Iris pigment epithelial cell (primary cell): Measurements from ENCODE around the gene UBE2F.
"Not testable (repeated sequence)": the region's sequence is repeated elsewhere in the genome, so short reads cannot be mapped to it uniquely, and the experiment has no call there.

Experiments
- DNase-seq: peaks from one replicate; pipeline ENCODE4 v3.0.0-alpha.2; 2011; ENCODE audit warnings: low read depth

Gene UBE2F

DNA sequence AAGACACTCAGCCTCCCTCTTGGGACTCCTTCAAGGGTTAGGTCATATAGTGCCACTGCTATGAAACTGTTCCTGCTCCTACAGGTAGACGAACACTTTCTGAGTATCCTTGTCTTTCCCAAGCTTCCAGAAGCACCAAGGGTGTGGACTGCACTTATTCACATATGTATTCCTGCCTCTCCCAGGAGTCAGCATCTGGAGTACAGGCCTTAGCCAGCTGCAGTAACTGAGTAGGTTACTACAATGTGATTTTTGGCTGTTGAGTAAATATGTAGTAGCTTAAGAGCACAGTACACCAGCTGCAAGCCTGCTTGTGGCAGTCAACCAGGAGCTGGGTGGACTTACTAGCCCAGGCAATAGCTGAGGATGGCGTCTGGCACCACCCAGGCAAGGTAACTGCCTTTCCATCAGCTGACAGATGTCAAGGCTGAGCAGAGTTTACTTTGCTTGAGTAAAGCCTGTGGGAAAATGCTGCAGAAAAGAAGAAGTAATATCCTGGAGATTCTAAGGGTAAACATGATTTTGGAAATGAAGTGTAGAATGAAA, 80.0 kb downstream of the UBE2F start:
- no peak for DNase-seq

DNA sequence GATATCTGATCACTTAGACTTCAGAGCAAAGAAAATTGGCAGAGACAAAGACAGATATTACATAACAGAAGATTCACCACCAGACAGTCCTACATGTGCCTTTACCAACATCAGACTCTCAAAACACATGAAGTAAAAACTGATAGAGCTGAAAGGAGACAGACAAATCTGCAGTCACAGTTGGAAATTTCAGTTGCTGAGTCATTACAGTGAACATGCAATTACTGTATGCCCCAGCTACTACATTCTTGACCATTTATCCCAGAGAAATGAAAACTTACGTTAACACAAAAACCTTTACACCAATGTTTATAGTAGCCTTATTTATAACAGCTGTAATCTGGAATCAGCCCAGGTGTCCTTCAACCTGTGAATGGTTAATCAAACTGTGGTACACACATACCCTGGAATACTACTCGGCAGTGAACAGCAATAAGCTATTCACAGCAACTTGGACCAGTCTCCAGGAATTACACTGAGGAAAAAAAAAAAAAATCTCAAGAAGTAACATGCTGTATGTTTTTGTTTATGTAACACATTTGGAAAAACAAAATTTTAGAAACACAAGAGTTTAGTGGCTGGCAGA, 86.5 kb downstream of the UBE2F start:
- DNase-seq, result peak; percentile 50

DNA sequence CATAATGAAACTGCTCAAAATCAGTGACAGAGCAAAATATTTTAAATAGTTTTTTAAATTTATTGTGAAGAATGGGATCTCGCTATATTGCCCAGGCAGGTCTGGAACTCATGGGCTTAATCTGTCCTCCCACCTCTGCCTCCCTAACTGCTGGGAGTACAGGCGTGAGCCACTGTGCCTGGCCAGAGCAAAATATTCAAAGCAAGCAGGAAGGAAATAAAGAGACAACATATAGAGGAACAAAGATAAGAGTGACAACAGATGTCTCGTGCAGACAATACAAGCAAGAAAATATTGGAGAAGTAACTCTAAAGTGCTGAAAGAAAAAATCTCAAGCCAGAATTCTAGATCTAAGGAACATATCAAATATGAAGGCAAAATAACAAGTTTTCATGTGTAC, 89.0 kb downstream of the UBE2F start:
- DNase-seq, result no peak

DNA sequence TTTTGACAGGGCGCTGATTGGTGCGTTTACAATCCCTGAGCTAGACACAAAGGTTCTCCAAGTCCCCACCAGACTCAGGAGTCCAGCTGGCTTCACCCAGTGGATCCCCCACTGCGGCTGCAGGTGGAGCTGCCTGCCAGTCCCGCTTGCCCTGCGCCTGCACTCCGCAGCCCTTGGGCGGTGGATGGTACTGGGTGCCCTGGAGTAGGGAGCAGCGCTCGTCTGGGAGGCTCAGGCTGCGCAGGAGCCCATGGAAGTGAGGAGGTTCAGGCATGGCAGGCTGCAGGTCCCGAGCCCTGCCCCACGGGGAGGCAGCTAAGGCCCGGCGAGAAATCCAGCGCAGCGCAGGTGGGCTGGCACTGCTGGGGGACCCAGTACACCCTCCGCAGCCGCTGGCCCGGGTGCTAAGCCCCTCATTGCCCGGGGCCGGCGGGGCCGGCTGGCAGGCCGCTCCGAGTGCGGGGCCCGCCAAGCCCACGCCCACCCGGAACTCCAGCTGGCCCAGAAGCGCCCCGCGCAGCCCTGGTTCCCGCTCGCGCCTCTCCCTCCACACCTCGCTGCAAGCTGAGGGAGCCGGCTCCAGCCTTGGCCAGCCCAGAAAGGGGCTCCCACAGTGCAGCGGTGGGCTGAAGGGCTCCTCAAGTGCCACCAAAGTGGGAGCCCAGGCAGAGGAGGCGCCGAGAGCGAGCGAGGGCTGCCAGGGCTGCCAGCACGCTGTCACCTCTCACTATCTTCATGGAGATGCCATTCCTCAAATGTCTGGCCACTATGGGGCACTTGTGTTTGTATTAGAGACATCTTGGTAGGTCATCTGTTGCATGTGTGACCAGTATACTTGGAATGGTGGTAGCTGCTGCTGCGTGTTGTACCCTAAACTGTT, 91.1 kb downstream of the UBE2F start:
- not testable (repeated sequence) for DNase-seq

DNA sequence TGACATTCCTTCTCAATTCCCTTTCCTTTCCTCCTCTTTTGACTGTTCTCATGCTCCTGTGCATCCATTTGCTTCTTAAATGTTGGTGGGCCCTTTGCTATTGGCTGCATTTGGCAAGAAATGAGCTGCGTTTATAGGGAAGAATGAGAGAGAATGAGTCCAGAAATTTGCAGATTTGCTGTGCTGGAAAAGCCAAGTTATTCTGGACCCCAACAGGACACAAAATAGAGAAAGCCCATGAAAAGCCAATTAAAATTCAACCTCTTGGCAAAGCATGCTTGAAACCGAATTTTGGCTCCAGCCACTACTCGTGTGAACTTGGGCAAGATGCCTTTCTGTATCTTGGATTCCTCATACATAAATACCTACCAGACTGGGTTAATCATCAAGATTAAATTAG, 92.7 kb downstream of the UBE2F start:
- DNase-seq, result no peak

DNA sequence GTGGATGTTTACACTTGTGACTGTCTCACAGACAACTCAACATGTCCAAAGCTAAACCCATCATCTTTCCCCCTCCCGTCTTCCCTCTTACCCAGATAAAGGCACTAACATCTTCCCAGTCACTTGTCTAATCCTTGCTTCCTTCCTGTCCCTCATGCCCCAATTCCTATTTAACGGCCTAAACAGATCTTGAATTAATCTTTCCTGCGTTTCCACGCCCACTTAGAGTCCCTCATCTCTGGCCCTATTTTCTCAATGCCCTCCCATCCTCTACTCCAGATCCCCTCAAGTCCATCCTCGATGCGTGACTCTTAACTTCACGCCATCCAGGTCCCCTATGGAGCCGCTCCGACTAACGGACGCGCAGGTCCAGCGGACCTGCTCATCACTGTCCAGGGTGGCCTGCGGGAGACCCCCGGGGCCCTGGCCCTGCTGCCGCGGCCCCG, 93.3 kb downstream of the UBE2F start:
- peak; percentile 23 for DNase-seq

DNA sequence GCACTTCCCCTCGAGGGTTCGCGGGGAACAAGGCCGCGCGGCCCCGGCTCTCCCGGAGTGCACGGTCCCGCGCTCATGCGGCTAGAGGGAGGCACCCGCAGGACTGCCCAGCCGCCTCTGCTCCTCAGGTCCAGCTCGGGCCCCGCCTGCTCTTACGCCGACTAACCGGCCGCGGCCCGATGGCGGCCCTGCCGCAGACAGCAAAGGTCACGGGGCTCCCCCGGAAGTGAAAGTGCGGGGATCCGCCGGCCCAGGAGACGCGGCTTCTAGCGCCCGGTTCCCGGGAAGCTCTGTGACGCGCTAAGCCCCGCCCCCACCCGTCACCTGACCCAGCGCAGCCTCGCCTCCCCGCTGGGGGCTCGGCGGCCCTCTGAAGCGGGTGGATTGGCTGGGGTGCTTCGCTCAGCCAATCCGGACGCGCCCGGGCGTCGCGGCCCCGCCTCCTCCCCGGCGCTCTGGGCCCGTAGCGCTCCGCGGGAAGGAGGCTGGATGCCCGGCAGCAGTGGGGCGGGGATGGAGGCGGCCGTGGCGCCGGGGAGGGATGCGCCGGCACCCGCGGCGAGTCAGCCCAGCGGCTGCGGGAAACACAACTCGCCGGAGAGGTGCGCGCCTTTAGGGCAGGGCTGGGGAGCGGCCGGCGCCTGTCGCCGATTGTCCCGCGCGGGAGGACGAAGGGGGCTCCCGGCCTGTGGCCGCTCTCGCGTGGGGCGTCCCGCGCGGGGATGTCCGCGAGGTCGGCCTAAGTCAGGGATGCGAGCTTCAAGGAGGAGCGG, 93.9 kb downstream of the UBE2F start, which contains the start of gene SCLY:
Gene SCLY (plus strand): TSS at position 460 of the 773 bp plus-strand sequence. CDS start 54 bp downstream, at position 514.
- DNase-seq, result peak; percentile 98

DNA sequence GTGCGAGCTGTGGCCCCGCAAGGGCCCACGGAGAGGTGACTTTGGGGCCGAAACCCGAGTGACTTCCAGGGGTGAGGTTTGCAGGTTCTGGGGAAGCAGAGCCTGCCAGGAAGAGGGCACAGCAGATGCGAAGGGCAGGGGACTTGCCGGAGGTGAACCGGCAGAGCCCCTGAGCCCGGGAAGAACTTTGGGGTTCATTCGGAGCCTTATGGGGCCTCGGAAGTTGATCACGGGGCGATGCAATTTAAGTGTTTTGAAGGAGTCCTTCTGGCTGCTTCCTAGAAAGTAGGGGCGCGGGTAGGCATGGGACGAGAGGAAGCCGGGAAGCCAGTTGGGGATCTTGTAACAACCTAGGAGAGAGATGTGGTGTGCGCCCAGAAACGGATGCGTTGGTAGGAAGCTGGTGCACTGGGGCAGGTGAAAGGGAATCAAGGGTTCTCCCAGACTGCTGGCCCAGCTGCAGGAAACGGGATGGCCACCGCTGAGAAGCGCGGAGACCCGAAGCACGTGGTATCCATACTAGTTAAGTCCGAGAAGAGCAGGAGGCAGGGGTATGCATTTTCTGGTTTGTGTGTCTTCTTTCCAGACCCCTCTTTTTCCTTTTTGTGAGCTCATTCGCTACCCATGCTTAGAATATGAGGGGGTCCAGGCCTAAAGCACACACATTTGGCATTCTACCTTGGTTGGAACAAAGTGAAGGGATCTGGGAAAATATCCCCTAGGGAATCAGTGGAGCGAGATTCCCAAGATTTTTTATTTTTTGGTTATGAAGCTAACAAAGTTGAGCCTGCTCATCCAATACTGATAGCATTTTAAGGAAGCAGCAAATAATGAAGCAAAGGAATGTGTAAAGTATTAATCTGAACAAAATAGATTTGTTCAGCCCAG, 94.7 kb downstream of the UBE2F start:
- DNase-seq, result peak; percentile 42

DNA sequence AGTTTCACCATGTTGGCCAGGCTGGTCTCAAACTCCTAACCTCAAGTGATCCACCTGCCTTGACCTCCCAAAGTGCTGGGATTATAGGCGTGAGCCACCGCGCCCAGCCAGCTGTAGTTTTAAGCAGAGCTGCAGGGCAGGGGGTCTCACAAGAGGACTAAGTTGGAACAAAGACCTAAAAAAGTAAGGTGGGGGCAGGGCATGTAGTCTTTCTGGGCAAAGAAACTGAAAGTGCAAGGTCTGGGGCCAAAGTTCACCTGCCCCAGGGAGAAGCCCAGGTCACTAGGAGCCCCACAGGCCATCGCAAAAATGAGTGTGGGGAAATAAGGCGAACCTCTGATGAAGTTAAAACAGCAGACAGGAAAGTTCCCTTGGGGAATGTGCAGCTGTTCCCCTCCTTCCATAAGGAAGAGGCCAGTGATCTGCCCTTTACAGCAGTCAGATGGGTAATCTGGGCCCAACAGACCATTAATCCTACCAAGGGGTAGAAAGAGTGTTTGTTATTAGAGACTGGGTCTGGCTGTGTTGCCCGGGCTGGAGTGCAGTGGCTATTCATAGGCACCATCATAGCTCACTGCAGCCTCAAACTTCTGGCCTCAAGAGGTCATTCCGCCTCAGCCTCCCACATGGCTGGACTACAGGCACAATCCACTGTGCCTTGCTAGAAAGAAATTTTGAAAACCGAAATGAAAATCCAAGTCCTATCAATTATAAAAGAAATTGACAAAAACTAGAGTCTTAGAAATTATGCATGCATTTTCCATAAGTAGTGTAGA, 96.8 kb downstream of the UBE2F start:
- DNase-seq, result no peak

DNA sequence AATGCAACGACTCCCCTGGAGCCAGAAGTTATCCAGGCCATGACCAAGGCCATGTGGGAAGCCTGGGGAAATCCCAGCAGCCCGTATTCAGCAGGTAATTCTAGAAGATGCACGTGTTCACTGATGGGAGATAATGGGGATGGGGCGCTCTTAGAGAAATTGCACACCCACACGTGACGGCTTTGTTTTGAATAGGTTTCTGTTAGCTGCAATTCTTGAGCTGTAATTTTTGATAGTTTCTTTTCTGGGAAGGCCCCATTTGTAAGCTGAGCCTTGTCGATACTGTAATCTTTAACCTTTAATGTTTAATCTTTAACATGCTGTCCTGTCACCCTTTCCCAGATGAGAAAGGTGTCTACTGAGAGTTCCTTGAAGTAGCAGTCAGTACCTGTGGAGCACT, 97.6 kb downstream of the UBE2F start:
- no peak for DNase-seq

DNA sequence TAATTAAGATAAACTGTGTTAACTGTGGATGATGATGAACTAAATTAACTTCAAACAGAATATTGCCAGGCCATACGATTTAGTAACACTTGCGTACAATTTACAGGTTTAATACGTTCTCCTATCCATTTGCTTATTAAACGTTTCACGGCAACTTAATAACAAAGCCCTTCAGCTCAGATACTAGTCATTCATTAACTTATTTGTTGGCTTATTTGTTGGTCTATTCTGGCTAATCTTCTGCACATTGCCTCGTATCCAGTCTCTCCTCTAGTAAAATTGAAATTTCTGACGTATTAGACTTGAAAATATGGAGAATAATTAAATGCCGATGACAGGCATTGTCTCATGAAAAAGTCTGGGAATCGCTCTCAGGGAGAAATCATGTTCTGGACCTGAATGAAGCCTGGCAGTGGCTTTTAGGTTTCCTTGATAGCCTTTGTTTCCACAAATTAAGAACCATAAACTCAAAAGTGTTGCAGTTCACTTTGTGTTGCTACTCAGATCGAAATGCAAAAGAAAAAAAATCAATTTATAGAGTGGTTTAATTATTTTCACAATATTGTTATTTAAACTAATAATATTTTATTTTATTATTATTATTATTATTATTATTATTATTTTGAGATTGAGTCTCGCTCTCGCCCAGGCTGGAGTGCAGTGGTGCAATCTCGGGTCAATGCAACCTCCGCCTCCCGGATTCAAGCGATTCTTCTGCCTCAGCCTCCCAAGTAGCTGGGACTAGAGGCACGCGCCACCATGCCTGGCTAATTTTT, 98.4 kb downstream of the UBE2F start:
- no peak for DNase-seq

DNA sequence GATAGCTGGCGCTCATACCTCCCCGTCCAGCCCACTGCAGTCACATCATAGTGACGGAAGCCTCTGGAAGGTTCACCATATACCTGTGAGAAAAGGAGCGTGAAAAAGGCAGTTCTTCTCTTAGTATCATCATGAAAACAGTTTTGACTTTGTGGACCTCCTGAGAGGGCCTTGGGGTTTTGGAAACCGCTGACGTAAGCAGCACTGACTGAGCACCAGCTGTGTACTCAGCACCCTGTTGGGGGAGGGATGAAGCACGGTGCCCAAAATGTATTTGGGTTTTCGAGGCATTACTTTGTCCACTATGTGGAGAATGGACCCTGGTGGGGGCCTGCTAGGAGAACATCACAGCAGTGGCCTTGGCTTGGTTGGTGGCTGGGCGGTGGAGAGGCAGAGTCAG, 99.4 kb downstream of the UBE2F start:
- DNase-seq, result no peak

DNA sequence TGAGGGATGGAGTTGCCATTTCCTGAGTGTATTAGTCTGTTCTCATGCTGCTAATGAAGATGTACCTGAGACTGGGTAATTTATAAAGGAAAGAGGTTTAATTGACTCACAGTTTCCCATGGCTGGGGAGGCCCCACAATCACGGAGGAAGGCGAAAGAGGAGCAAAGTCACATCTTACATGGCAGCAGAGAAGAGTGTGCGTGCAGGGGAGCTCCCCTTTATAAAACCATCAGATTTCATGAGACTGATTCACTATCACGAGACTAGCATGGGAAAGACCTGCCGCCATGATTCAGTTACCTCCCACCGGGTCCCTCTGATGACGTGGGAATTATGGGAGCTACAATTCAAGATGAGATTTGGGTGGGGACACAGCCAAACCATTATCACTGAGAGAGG, 99.9 kb downstream of the UBE2F start:
- DNase-seq, result not testable (repeated sequence)

DNA sequence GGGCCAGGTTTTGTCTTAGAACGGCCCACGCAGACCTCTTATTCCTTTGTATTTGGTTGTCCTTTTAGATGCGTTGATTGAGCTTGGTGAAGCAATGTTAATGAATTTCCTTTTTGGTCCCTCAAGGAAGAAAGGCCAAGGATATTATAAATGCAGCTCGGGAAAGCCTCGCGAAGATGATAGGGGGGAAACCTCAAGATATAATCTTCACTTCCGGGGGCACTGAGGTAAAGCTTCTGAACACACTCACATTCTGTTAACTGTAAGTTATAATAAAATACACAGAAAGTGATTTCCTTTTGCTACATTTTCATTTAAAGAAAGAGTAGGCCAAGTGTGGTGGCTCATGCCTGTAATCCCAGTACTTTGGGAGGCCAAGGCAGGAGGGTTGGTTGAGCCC, 101.1 kb downstream of the UBE2F start:
- DNase-seq, result no peak

DNA sequence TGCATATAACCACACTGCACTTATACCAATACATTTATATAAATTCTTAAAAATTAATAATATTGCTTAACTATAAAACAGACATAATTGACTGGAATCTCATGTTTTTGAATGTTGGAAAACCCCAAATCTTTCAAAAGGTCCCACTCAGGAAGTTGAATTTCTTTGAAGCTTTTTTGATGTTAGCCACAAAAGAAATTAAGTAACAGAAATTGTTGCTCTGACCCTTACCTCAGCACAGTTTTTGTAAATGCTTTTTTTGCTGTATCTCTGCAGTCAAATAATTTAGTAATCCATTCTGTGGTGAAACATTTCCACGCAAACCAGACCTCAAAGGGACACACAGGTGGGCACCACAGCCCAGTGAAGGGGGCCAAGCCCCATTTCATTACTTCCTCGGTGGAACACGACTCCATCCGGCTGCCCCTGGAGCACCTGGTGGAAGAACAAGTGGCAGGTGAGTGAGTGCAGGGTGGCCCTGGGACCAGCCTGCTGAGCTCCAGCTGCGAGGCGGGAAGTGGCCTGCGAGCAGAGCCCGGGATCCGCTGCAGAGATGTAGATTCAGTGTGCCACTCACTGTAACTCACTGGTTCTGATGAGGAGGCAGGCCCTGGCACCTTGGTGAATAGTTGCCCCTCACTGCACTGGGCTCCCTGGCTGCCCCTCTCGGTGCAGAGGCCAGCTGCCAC, 102.4 kb downstream of the UBE2F start:
- DNase-seq, result no peak

DNA sequence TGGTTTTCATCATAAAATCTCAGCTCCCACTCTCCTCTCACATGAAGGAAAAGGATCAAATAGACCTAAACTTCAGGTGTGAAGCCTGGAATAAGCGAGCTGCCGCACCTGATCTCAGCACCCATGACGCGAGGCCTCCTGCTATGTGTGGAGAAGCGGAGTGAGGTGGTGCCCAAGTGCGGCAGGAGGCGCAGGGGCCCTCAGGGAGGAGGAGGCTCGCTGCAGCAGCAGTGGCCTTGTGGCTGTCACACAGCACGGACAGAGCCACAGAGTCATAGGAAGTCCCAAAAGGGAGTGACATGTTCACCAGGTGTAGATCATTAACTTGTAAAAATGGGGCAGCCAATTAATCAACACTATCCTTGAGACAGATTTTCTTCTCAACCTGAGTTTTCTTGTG, 103.1 kb downstream of the UBE2F start:
- DNase-seq, result no peak

DNA sequence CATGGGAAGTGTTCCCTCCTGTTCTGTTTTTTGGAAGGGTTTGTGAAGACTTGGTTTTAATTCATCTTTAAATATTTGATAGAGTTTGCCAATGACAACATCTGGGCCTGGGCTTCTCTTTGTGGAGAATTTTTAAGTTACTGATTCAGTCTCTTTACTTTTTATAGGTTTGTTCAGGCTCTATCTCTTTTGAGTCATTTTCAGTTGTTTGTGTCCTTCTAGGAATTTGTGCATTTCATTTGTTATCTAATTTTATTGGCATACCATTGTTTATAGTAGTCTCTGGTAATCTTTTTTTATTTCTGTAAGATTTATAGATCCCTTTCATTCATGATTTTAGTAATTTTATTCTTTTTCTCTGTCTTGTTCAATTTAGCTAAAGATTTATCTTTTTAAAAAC, 108.6 kb downstream of the UBE2F start:
- DNase-seq, result no peak

DNA sequence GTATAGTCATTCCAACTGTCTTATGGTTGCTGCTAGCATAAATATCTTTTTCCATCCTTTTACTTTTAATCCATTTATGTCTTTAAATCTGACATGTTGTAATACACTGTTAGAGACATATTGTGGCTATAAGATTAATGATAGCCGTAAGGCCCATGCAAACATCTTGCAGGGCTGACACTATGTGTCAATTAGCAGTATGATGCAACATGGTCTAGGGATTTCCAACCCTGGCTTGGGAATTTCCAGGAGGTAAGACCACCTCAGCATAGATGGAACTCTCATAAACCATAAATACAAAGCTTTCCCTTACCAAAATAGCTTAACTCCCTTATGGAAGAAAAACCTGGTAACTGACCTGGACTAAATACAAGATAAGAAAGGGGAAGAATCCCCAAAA, 110.5 kb downstream of the UBE2F start:
- peak; percentile 12 for DNase-seq

DNA sequence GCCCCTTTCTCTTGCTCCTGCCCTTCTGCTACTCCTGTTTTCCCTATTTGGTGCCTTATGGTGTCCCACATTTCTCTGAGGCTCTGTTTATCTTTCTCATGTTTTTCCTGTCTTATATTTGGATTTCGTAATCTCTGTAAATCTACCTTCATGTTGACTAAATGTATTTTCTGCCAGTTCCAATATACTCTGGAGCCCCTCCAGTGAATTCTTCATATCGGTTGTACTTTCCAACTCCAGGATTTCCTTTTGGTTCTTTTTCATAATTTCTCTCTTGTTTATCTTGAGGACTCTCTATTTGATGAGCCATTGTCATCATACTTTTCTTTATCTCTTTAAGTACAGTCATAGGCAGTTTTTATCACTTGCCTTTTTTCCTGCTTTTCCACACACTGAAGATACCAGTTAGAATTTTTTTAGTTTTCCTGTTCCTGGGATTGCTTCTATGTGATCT, 113.1 kb downstream of the UBE2F start:
- DNase-seq, result no peak
